OCI-LY1 (cell line): ENCODE results near the gene OLFML1.

Source experiments
- CTCF ChIP-seq: fragments of 200-600 bp; sonication (generic), shearing (Covaris generic); IDR thresholded peaks from 2 replicates; pipeline ENCODE4 v1.5.1; 2017; ENCODE audit warnings: mild to moderate bottlenecking, antibody characterized with exemption, low read length, moderate library complexity, mixed read lengths
- EZH2 ChIP-seq: fragments of 200-600 bp; sonication (generic), shearing (Covaris generic); IDR thresholded peaks from 2 replicates; pipeline ENCODE4 v1.8.0; 2017; ENCODE audit warnings: borderline replicate concordance, mixed run types, mild to moderate bottlenecking, antibody characterized with exemption, low read length, moderate library complexity, mixed read lengths

GRCh38 chr11:7514099-7514591 lies 28.8 kb downstream of the OLFML1 start:
- TF ChIP-seq CTCF: no peak
- TF ChIP-seq EZH2: no peak
